ENCODE data around the gene PCGF3. TPM values are rescaled to one million over a fixed set of nuclear protein-coding genes. Genes with fewer than 3 reads are reported as not detected.

PCGF3 gene
- total RNA-seq, 4 donors from 2014 or later = 54.8 to 123 (median 90.5) TPM

DNA sequence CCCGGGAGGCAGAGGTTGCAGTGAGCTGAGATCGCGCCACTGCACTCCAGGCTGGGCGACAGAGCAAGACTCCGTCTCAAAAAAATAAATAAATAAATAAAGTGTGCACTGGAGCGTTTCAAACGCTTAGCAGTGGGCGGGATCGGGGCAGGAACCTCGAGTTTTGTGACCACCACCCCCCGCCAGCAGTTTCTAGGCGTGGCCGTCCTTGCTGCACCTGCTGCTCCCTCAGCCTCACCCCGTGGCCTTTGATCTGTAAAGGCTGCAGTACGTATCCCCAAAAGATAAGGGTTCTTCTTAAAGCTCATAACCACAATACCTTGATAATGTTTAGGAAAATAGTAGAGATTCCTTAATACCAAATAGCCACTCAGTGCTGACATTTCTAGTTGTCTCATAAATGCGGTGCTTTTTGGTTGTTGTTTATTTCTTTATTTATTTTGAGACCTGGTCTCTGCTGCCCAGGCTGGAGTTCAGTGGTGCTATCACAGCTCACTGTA, 33.2 kb downstream of the PCGF3 start:
- H3K27ac ChIP-seq = no peak overlapping the region
- peaks cover 0 to 95% (median 12%) of the 10 kb centered on the region in 3 donors for H3K36me3 ChIP-seq
- WGBS, 2 donors = 87 to 93% methylated on average over 16 of the region's 16 CpGs

GRCh38 chr4:739569-739968, 33.9 kb downstream of the PCGF3 start:
- H3K36me3 ChIP-seq = peaks cover 0 to 95% (median 6%) of the 10 kb centered on the region in 3 donors
- no peak for DNase-seq (ENCODE audit: low spot score in 2 of 2)
- no peak overlapping the region for H3K4me3 ChIP-seq
- 94 to 98% methylated on average over 22 of the region's 22 CpGs for WGBS, 2 donors
- H3K27ac ChIP-seq = no peak overlapping the region
- H3K9me3 ChIP-seq = no peaks in the 10 kb centered on the region
- TF ChIP-seq EP300 (IDR thresholded peaks at IDR 0.05) = no peak
- TF ChIP-seq, protein P1, sequence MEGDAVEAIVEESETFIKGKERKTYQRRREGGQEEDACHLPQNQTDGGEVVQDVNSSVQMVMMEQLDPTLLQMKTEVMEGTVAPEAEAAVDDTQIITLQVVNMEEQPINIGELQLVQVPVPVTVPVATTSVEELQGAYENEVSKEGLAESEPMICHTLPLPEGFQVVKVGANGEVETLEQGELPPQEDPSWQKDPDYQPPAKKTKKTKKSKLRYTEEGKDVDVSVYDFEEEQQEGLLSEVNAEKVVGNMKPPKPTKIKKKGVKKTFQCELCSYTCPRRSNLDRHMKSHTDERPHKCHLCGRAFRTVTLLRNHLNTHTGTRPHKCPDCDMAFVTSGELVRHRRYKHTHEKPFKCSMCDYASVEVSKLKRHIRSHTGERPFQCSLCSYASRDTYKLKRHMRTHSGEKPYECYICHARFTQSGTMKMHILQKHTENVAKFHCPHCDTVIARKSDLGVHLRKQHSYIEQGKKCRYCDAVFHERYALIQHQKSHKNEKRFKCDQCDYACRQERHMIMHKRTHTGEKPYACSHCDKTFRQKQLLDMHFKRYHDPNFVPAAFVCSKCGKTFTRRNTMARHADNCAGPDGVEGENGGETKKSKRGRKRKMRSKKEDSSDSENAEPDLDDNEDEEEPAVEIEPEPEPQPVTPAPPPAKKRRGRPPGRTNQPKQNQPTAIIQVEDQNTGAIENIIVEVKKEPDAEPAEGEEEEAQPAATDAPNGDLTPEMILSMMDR (IDR thresholded peaks at IDR 0.05) = no peak
- TF ChIP-seq POLR2A (IDR thresholded peaks at IDR 0.05) = no peak
- peaks cover 0 to 7% (median 0%) of the 10 kb centered on the region in 4 donors for H3K4me1 ChIP-seq
- H3K27me3 ChIP-seq = no peaks in the 10 kb centered on the region

More for the DNA sequence above, 33.2 kb downstream of the PCGF3 start:
- Histone ChIP-seq H3K9me3 (no peaks in the 10 kb centered on the region), H3K27me3 (no peaks in the 10 kb centered on the region), H3K4me1 (peaks cover 0 to 5% (median 0%) of the 10 kb centered on the region in 4 donors), H3K4me3 (no peak overlapping the region)
- DNase-seq (ENCODE audit: low spot score in 2 of 2) = no peak
- no peak for TF ChIP-seq POLR2A (IDR thresholded peaks at IDR 0.05)
- TF ChIP-seq EP300 (IDR thresholded peaks at IDR 0.05) = no peak
- TF ChIP-seq, protein P1 (IDR thresholded peaks at IDR 0.05) = no peak

GRCh38 chr4:740011-740410, 34.4 kb downstream of the PCGF3 start:
- Histone ChIP-seq H3K4me3 (no peak overlapping the region), H3K4me1 (peaks cover 0 to 7% (median 0%) of the 10 kb centered on the region in 4 donors), H3K9me3 (no peaks in the 10 kb centered on the region), H3K36me3 (peaks cover 0 to 92% (median 1%) of the 10 kb centered on the region in 3 donors), H3K27me3 (no peaks in the 10 kb centered on the region), H3K27ac (no peak overlapping the region)
- DNase-seq (ENCODE audit: low spot score in 2 of 2) = no peak
- TF ChIP-seq, protein P1 (IDR thresholded peaks at IDR 0.05) = no peak
- TF ChIP-seq POLR2A (IDR thresholded peaks at IDR 0.05) (no peak), EP300 (IDR thresholded peaks at IDR 0.05) (no peak)
- 84 to 89% methylated on average over 12 of the region's 12 CpGs for WGBS, 2 donors

DNA sequence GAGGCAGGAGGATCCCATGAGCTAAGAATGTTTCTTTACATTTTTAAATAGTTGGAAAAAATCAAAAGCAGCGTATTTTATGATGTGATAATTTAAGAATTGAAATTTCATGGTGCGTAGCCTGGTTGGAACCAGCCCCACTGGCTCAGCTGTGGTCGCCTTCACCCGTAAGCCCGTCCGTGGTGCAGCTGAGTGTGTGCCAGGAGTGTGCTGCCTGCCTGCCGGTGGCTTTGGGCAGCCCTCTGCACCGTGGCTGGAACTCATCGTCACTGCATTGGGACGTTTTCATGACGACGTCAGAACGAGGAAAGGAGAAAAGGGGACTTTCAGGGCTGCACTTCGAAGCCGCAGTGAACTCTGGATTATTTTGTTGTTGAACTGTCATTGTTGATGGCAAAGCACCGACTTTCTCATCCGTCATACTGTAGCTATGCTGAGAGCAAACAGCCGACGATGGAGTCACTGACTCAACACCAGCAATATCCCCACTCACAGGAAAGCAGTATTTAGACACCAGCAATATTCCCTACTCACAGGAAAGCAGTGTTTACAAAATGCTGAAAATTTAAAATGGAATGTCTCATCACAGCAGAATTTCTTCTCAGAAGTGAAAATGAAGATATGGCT, 35.1 kb downstream of the PCGF3 start:
- 82 to 86% methylated on average over 19 of the region's 19 CpGs for WGBS, 2 donors
- DNase-seq (ENCODE audit: low spot score in 2 of 2) = no peak
- Histone ChIP-seq H3K27me3 (no peaks in the 10 kb centered on the region), H3K4me1 (peaks cover 0 to 7% (median 0%) of the 10 kb centered on the region in 4 donors), H3K27ac (no peak overlapping the region), H3K36me3 (peaks cover 0 to 85% (median 0%) of the 10 kb centered on the region in 3 donors), H3K9me3 (no peaks in the 10 kb centered on the region), H3K4me3 (no peak overlapping the region)
- TF ChIP-seq POLR2A (IDR thresholded peaks at IDR 0.05) = no peak
- no peak for TF ChIP-seq EP300 (IDR thresholded peaks at IDR 0.05)
- TF ChIP-seq, protein P1 (IDR thresholded peaks at IDR 0.05) = no peak

GRCh38 chr4:742096-742741, 36.6 kb downstream of the PCGF3 start:
- peaks cover 0 to 72% (median 0%) of the 10 kb centered on the region in 3 donors for H3K36me3 ChIP-seq
- H3K27ac ChIP-seq = no peak overlapping the region
- H3K9me3 ChIP-seq = no peaks in the 10 kb centered on the region
- peaks cover 0 to 7% (median 0%) of the 10 kb centered on the region in 4 donors for H3K4me1 ChIP-seq
- no peak for DNase-seq (ENCODE audit: low spot score in 2 of 2)
- H3K27me3 ChIP-seq = no peaks in the 10 kb centered on the region
- WGBS, 2 donors = 79 to 81% methylated on average over 19 to 20 of the region's 21 CpGs
- no peak for TF ChIP-seq POLR2A (IDR thresholded peaks at IDR 0.05)
- TF ChIP-seq, protein P1 (IDR thresholded peaks at IDR 0.05) = no peak
- no peak for TF ChIP-seq EP300 (IDR thresholded peaks at IDR 0.05)
- H3K4me3 ChIP-seq = no peak overlapping the region

Data from tibial nerve (tissue), 4 donors.